ENCODE measurements around the gene PRKCSH.
"Not testable (repeated sequence)": the region's sequence is repeated elsewhere in the genome, so short reads cannot be mapped to it uniquely, and the experiment has no call there.

Gene PRKCSH

GRCh38 chr19:11418549-11419506 lies 16.6 kb upstream of the PRKCSH start, which contains the start of gene RGL3:
RGL3 (minus strand) TSS chr19:11419314; CDS start chr19:11419278, 36 bp downstream.
- intact Hi-C loops (cut with DNase I): no loop called here
- DNase-seq: peak in 17 of 42 donors; percentile 6 to 63 (median 36)

GRCh38 chr19:11420429-11421370 lies 14.7 kb upstream of the PRKCSH start:
- DNase-seq: peak in 16 of 42 donors; percentile 15 to 58 (median 35)
- intact Hi-C loops (cut with DNase I): no loop called here

GRCh38 chr19:11421371-11422098 lies 13.9 kb upstream of the PRKCSH start:
- DNase-seq: peak in 6 of 42 donors; percentile 15 to 57 (median 35)
- intact Hi-C loops (cut with DNase I): no loop called here

- intact Hi-C loops (cut with DNase I): no loop called here
These were observed 13.0 kb upstream of the PRKCSH start for GRCh38 chr19:11422163-11423065.

GRCh38 chr19:11423164-11423790 lies 12.2 kb upstream of the PRKCSH start:
- intact Hi-C loops (cut with DNase I): no loop called here
- DNase-seq: no peak

More at GRCh38 chr19:11422163-11423065, 13.0 kb upstream of the PRKCSH start:
- peak in 40 of 42 donors; percentile 21 to 75 (median 55) for DNase-seq

- intact Hi-C loops (cut with DNase I): no loop called here
- no peak for DNase-seq
These were observed 11.6 kb upstream of the PRKCSH start for GRCh38 chr19:11423791-11424181.

- intact Hi-C loops (cut with DNase I): no loop called here
These were observed 9.5 kb upstream of the PRKCSH start for GRCh38 chr19:11425719-11426457.

GRCh38 chr19:11426656-11427055 lies 8.8 kb upstream of the PRKCSH start:
- DNase-seq: no peak
- intact Hi-C loops (cut with DNase I): no loop called here

More at GRCh38 chr19:11425719-11426457, 9.5 kb upstream of the PRKCSH start:
- DNase-seq: no peak

GRCh38 chr19:11433526-11433925 lies 1.9 kb upstream of the PRKCSH start:
- intact Hi-C loops (cut with DNase I); DNase-seq: not testable (repeated sequence)

- DNase-seq: no peak
- intact Hi-C loops (cut with DNase I): loop anchor here (5.0 kb wide), 1 partner anchor 57 kb away; no protein-coding TSS in a partner anchor
These were observed 755 bp upstream of the PRKCSH start for GRCh38 chr19:11434703-11435056.

GRCh38 chr19:11435833-11436313 lies 438 bp downstream of the PRKCSH start:
- peak in 1 of 42 donors; percentile 22 for DNase-seq
- intact Hi-C loops (cut with DNase I): loop anchor here (5.0 kb wide), 1 partner anchor 59 kb away; no protein-coding TSS in a partner anchor

- peak in 2 of 42 donors; percentile 30 to 58 for DNase-seq
- intact Hi-C loops (cut with DNase I): loop anchor here (5.0 kb wide), 1 partner anchor 61 kb away; no protein-coding TSS in a partner anchor
These were observed 2.5 kb downstream of the PRKCSH start for GRCh38 chr19:11437955-11438354.

- DNase-seq: no peak
- intact Hi-C loops (cut with DNase I): no loop called here
These were observed 8.6 kb downstream of the PRKCSH start for GRCh38 chr19:11444059-11444458.

GRCh38 chr19:11445141-11445540 lies 9.7 kb downstream of the PRKCSH start:
- no peak for DNase-seq
- intact Hi-C loops (cut with DNase I): loop anchor here (5.0 kb wide), 2 partner anchors 37 to 153 kb away; partner anchors contain the start of gene ELAVL3

- peak in 2 of 42 donors; percentile 22 to 34 for DNase-seq
- intact Hi-C loops (cut with DNase I): loop anchor here (5.0 kb wide), 2 partner anchors 36 to 154 kb away; partner anchors contain the start of gene ELAVL3
These were observed 10.8 kb downstream of the PRKCSH start for GRCh38 chr19:11446271-11446651.
